OCI-LY3 (cell line): ENCODE results near the gene INSIG1.

Source experiments
- H2AFZ ChIP-seq: fragments of 200-600, 300-600 bp; shearing (Covaris generic); 2 replicates; pipeline ENCODE4 v1.6.0; 2014; ENCODE audit warnings: antibody characterized with exemption, low read depth, low read length
- H3K27ac ChIP-seq: fragments of 200-600, 300-600 bp; sonication (generic); 2 replicates; pipeline ENCODE4 v1.5.1; 2014; ENCODE audit warnings: mild to moderate bottlenecking, low read length, moderate library complexity, mixed read lengths
- H3K27me3 ChIP-seq: fragments of 200-600, 300-600 bp; sonication (generic); 2 replicates; pipeline ENCODE4 v1.6.1; 2014; ENCODE audit warnings: low read depth, low read length, mixed read lengths
- H3K36me3 ChIP-seq: fragments of 200-600, 300-600 bp; sonication (generic); replicated peaks from 2 replicates; pipeline ENCODE3; 2014; ENCODE audit warnings: low read depth, low read length, mixed read lengths
- H3K4me1 ChIP-seq: fragments of 300-600, 200-600 bp; sonication (generic); 2 replicates; pipeline ENCODE4 v1.6.1; 2014; ENCODE audit warnings: low read length, mixed read lengths
- H3K4me2 ChIP-seq: fragments of 200-600, 300-600 bp; sonication (generic); 2 replicates; pipeline ENCODE4 v1.6.1; 2014; ENCODE audit warnings: low read length, mixed read lengths
- H3K4me3 ChIP-seq: fragments of 300-600, 200-600 bp; sonication (generic); 2 replicates; pipeline ENCODE4 v1.5.1; 2014; ENCODE audit warnings: antibody characterized with exemption, mild to moderate bottlenecking, low read length, moderate library complexity
- H3K79me2 ChIP-seq: fragments of 300-600, 200-600 bp; shearing (Covaris generic); 2 replicates; pipeline ENCODE4 v1.6.1; 2014; ENCODE audit warnings: mild to moderate bottlenecking, low read length, mixed read lengths
- H3K9ac ChIP-seq: fragments of 300-600, 200-600 bp; shearing (Covaris generic); 2 replicates; pipeline ENCODE4 v1.6.0; 2014; ENCODE audit warnings: mild to moderate bottlenecking, low read length, moderate library complexity
- H3K9me3 ChIP-seq: fragments of 200-600, 300-600 bp; shearing (Covaris generic); 2 replicates; pipeline ENCODE4 v1.6.1; 2014; ENCODE audit warnings: low read length, mixed read lengths; ENCODE audit not compliant: insufficient read depth
- H4K20me1 ChIP-seq: fragments of 200-600, 300-600 bp; sonication (generic); 2 replicates; pipeline ENCODE4 v1.6.1; 2016; ENCODE audit warnings: low read length, mixed read lengths; ENCODE audit not compliant: insufficient read depth
- CTCF ChIP-seq: fragments of 200-600, 300-600 bp; sonication (generic); IDR thresholded peaks from 2 replicates; pipeline ENCODE4 v1.5.1; 2014; ENCODE audit warnings: antibody characterized with exemption, low read length, low read depth
- EZH2phosphoT487 ChIP-seq: fragments of 200-600 bp; shearing (Covaris generic); IDR thresholded peaks from 2 replicates; pipeline ENCODE4 v1.6.1; 2018; ENCODE audit warnings: antibody characterized with exemption, mixed run types, low read depth

INSIG1 gene

DNA sequence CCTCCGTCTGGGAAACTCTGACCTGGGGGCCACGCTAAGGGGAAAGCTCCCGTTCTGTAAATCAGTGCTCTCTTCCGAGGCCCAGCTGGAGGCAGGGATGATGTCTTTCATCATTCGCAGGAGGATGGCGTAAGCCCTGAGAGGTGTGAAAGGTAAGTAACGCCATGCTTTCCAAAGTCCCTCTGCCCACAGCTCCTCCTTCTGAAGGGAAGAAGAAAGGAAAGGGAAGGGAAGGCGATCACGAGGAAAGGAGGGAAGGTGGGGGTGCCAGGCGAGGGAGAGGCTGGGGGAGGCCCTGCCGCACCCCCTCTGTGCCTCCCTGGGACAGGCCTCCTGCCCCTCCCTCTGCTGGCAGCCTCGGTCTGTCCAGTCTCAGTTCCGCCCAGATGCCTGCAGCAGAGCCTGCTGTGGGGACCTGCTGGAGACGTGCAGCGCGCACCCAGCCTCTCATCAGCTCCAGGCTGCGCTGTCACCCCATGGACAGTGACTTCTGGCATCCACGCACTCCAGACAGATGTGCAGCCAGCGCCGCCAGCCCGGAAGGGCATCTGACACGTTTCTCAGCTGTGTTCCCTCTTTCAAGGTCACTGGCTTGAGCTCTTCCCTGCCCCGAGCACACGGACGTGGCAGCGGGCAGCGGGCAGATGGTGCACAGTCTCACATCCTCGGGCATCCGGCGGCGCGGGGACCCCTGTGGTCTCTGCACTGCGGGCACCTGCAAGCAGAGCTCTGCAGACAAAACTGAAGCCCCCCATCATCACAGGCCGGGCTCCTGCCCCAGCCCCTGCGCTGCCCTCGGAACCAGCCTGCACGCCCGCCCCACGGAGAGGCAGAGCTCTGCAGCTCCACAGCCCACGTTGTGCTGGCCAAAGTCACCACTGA, 60.6 kb downstream of the INSIG1 start:
- Histone ChIP-seq H4K20me1 (no peaks in the 10 kb centered on the region), H3K4me3 (peak overlapping the region; percentile 79), H2AFZ (no peak overlapping the region), H3K9me3 (no peaks in the 10 kb centered on the region), H3K9ac (peak overlapping the region; percentile 85), H3K4me1 (peaks cover 83% of the 10 kb centered on the region), H3K4me2 (peak overlapping the region; percentile 99), H3K79me2 (peaks cover 36% of the 10 kb centered on the region), H3K27ac (peak overlapping the region; percentile 98), H3K36me3 (peaks cover 20% of the 10 kb centered on the region), H3K27me3 (no peaks in the 10 kb centered on the region)
- TF ChIP-seq CTCF (peak; percentile 19), EZH2phosphoT487 (no peak)

GRCh38 chr7:155358948-155359712, 61.5 kb downstream of the INSIG1 start:
- H3K27ac ChIP-seq, result peak overlapping the region; percentile 98
- H3K9ac ChIP-seq, result peak overlapping the region; percentile 85
- TF ChIP-seq CTCF, result no peak
- no peak for TF ChIP-seq EZH2phosphoT487

More at GRCh38 chr7:155358948-155359712, 61.5 kb downstream of the INSIG1 start:
- H3K4me1 ChIP-seq, result peaks cover 83% of the 10 kb centered on the region
- peak overlapping the region; percentile 99 for H3K4me2 ChIP-seq
- peak overlapping the region; percentile 79 for H3K4me3 ChIP-seq
- H3K36me3 ChIP-seq, result peaks cover 18% of the 10 kb centered on the region
- H2AFZ ChIP-seq, result no peak overlapping the region
- no peaks in the 10 kb centered on the region for H4K20me1 ChIP-seq
- no peaks in the 10 kb centered on the region for H3K9me3 ChIP-seq
- H3K27me3 ChIP-seq, result no peaks in the 10 kb centered on the region
- peaks cover 27% of the 10 kb centered on the region for H3K79me2 ChIP-seq
